ENCODE measurements around the gene RSU1. TPM values are rescaled to one million over a fixed set of nuclear protein-coding genes. Genes with fewer than 3 reads are reported as not detected.
A peak's percentile ranks its signal among the peaks of the same experiment; 100 is the strongest.
"Not testable (repeated sequence)": the region's sequence is repeated elsewhere in the genome, so short reads cannot be mapped to it uniquely, and the experiment has no call there.

RSU1 gene
- polyA plus RNA-seq, 4 donors = 19.2 to 37.0 (median 21.7) TPM

DNA sequence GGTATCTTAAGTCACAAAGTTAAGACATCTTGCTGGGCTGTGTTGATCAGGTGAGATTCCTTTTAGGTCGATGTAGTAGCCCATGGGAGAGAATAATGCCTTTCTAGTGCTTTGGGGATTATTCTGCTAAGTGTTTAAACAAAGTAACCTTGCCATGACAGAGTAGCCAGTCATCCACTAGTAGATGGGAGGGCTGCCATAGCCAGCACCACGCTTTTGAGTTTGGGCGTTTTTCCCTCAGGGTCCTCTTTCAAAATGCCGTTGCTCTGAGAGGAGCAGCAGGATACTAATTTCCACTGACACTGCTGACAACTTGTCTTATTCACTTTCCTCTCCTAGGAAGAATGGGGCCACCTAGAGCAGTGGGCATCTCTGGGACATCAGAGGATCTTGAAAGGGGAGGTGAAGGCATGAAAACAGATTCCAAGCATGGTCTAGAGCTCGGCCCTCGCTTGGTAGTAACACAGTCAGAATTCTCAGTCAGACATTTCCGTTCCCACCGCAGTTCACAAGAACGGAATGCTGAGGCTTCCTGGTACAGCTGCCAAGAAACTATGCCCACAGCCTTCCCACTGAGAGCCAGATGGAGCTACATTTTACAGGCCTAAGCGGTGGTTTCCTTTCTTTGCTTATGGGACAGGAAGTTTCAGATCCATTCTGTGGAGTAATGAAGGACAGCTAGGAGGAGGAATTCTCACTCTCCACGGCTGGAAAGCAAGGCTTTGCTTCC, 15.3 kb upstream of the RSU1 start:
- peak overlapping the region in 1 of 3 donors; percentile 74 for H3K27ac ChIP-seq (ENCODE audit: low read depth in 1 of 3, low read length in 2 of 3)
- no peak overlapping the region for H3K4me3 ChIP-seq (ENCODE audit: low read depth in 1 of 3, low read length in 3 of 3)
- FAIRE-seq (no peak), DNase-seq (peak in 1 of 2 donors; percentile 49)
- H3K9me3 ChIP-seq (ENCODE audit: control insufficient read depth in 2 of 2, insufficient read depth in 1 of 2, low read depth in 1 of 2, low read length in 1 of 2) = no peaks in the 10 kb centered on the region
- H3K36me3 ChIP-seq (ENCODE audit: control insufficient read depth in 3 of 3, insufficient read depth in 2 of 3, low read depth in 1 of 3, low read length in 3 of 3) = peaks cover 0 to 4% (median 0%) of the 10 kb centered on the region in 3 donors
- H3K4me1 ChIP-seq (ENCODE audit: control insufficient read depth in 3 of 3, insufficient read depth in 2 of 3, low read depth in 1 of 3, low read length in 2 of 3) = no peaks in the 10 kb centered on the region
- 25 to 49% (median 41%) methylated on average over 11 of the region's 11 CpGs for WGBS, 3 donors
- no peaks in the 10 kb centered on the region for H3K27me3 ChIP-seq (ENCODE audit: control insufficient read depth in 3 of 3, insufficient read depth in 3 of 3, low read length in 3 of 3)

DNA sequence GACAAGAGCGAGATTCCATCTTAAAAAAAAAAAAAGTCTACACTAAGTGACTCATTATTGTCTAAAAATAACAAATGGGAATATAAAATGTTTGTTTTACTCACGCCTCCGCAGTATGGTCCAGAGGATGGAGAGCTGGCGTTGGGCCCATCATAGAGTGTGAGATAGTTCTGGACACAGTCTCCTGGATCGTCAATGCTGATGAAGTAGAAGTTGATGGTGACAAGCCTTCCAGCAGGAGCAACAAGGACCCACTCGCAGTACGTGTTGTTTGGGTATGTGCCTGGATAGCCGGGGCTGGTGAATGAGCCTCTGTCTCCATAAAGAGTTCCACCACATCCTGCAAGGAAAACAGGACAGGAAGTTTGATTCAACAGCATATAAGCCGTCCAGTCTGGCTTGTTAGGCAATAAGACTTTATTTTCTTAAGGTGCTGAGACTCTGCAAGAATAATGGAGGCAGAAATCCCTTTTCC, 11.5 kb upstream of the RSU1 start:
- Histone ChIP-seq H3K27me3 (ENCODE audit: control insufficient read depth in 3 of 3, insufficient read depth in 3 of 3, low read length in 3 of 3) (no peaks in the 10 kb centered on the region), H3K9me3 (ENCODE audit: control insufficient read depth in 2 of 2, insufficient read depth in 1 of 2, low read depth in 1 of 2, low read length in 1 of 2) (no peaks in the 10 kb centered on the region), H3K4me1 (ENCODE audit: control insufficient read depth in 3 of 3, insufficient read depth in 2 of 3, low read depth in 1 of 3, low read length in 2 of 3) (no peaks in the 10 kb centered on the region), H3K36me3 (ENCODE audit: control insufficient read depth in 3 of 3, insufficient read depth in 2 of 3, low read depth in 1 of 3, low read length in 3 of 3) (peaks cover 0 to 5% (median 0%) of the 10 kb centered on the region in 3 donors), H3K4me3 (ENCODE audit: low read depth in 1 of 3, low read length in 3 of 3) (no peak overlapping the region), H3K27ac (ENCODE audit: low read depth in 1 of 3, low read length in 2 of 3) (peak overlapping the region in 1 of 3 donors; percentile 3)
- FAIRE-seq (no peak), DNase-seq (no peak)
- WGBS, 3 donors = 48 to 78% (median 65%) methylated on average over 9 of the region's 9 CpGs

DNA sequence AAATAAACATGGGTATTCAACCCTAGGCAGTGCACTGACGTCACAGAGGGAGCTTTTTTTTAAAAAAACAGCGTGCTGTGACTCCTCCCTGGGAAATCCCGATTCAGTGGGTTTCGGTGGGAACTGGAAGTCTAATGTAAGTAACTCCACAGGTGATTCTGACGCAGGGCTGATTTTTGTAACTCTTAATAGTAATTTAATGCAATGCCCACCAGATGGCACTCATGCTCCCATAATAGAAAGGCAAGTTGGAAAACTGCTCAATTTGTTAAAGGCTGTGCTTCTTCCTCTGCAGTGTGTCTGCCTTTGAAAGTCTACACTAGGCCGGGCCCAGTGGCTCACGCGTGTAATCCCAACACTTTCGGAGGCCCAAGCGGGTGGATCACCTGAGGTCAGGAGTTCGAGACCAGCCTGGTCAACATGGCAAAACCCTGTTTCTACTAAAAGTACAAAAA, 10.9 kb upstream of the RSU1 start:
- WGBS, 3 donors = 11 to 14% (median 13%) methylated on average over 11 of the region's 11 CpGs
- Histone ChIP-seq H3K4me3 (ENCODE audit: low read depth in 1 of 3, low read length in 3 of 3) (no peak overlapping the region), H3K9me3 (ENCODE audit: control insufficient read depth in 2 of 2, insufficient read depth in 1 of 2, low read depth in 1 of 2, low read length in 1 of 2) (peaks cover 0 to 2% of the 10 kb centered on the region in 2 donors), H3K36me3 (ENCODE audit: control insufficient read depth in 3 of 3, insufficient read depth in 2 of 3, low read depth in 1 of 3, low read length in 3 of 3) (peaks cover 0 to 6% (median 0%) of the 10 kb centered on the region in 3 donors), H3K27me3 (ENCODE audit: control insufficient read depth in 3 of 3, insufficient read depth in 3 of 3, low read length in 3 of 3) (no peaks in the 10 kb centered on the region), H3K27ac (ENCODE audit: low read depth in 1 of 3, low read length in 2 of 3) (no peak overlapping the region), H3K4me1 (ENCODE audit: control insufficient read depth in 3 of 3, insufficient read depth in 2 of 3, low read depth in 1 of 3, low read length in 2 of 3) (no peaks in the 10 kb centered on the region)
- FAIRE-seq = no peak
- peak; percentile 74 to 80 for DNase-seq

DNA sequence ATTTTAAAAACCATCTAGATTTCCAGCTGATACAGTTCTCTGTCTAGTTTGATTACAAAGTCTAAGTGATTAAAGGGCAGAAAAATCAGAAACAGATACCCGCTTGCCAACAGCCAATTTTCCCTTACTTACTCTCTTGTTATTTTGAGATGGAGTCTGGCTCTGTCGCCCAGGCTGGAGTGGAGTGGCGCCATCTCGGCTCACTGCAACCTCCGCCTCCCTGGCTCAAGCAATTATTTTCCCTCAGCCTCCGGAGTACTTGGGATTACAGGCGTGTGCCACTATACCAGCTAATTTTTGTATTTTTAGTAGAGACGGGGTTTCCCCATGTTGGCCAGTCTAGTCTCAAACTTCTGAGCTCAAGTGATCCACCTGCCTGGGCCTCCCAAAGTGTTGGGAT, 10.2 kb upstream of the RSU1 start:
- not testable (repeated sequence) for DNase-seq; H3K27me3 ChIP-seq (ENCODE audit: control insufficient read depth in 3 of 3, insufficient read depth in 3 of 3, low read length in 3 of 3); H3K4me3 ChIP-seq (ENCODE audit: low read depth in 1 of 3, low read length in 3 of 3); H3K9me3 ChIP-seq (ENCODE audit: control insufficient read depth in 2 of 2, insufficient read depth in 1 of 2, low read depth in 1 of 2, low read length in 1 of 2); FAIRE-seq; H3K27ac ChIP-seq (ENCODE audit: low read depth in 1 of 3, low read length in 2 of 3); H3K4me1 ChIP-seq (ENCODE audit: control insufficient read depth in 3 of 3, insufficient read depth in 2 of 3, low read depth in 1 of 3, low read length in 2 of 3)
- 65 to 76% (median 66%) methylated on average over 8 of the region's 8 CpGs for WGBS, 3 donors
- peaks cover 0 to 10% (median 0%) of the 10 kb centered on the region in 3 donors for H3K36me3 ChIP-seq (ENCODE audit: control insufficient read depth in 3 of 3, insufficient read depth in 2 of 3, low read depth in 1 of 3, low read length in 3 of 3)

DNA sequence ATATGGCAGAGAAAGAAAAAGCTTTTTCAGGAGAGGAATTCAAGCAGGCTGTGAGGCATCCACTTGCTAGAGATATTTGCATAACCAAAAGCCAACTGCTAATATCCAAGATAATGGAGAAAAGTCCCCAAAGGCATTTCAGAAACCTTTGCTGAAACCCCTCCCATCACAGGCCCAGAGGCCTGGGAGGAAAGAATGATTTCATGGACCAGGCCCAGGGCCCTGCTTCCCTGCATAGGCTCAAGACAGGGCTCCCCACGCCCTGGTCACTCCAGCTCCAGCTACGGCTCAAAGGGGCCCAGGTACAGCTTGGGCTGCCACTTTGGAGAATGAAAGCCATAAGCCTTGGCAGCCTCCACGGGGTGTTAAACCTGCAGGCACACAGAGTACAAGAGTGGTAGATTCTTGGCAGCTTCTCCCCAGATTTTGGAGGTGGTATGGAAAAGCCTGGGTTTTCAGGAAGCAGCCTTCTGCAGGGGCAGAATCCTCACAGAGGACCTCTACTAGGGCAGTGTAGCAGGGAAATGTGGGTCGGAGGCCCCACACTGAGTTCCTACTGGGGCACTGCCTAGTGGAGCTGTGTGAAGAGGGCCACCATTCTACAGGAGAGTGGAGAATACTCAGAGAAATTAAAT, 5.6 kb upstream of the RSU1 start:
- Histone ChIP-seq H3K27ac (ENCODE audit: low read depth in 1 of 3, low read length in 2 of 3) (no peak overlapping the region), H3K4me3 (ENCODE audit: low read depth in 1 of 3, low read length in 3 of 3) (no peak overlapping the region), H3K27me3 (ENCODE audit: control insufficient read depth in 3 of 3, insufficient read depth in 3 of 3, low read length in 3 of 3) (peaks cover 0 to 7% (median 0%) of the 10 kb centered on the region in 3 donors), H3K36me3 (ENCODE audit: control insufficient read depth in 3 of 3, insufficient read depth in 2 of 3, low read depth in 1 of 3, low read length in 3 of 3) (peaks cover 0 to 10% (median 0%) of the 10 kb centered on the region in 3 donors), H3K9me3 (ENCODE audit: control insufficient read depth in 2 of 2, insufficient read depth in 1 of 2, low read depth in 1 of 2, low read length in 1 of 2) (peaks cover 0 to 16% of the 10 kb centered on the region in 2 donors), H3K4me1 (ENCODE audit: control insufficient read depth in 3 of 3, insufficient read depth in 2 of 3, low read depth in 1 of 3, low read length in 2 of 3) (no peaks in the 10 kb centered on the region)
- 86 to 89% (median 89%) methylated on average over 4 of the region's 4 CpGs for WGBS, 3 donors
- DNase-seq (no peak), FAIRE-seq (no peak)

DNA sequence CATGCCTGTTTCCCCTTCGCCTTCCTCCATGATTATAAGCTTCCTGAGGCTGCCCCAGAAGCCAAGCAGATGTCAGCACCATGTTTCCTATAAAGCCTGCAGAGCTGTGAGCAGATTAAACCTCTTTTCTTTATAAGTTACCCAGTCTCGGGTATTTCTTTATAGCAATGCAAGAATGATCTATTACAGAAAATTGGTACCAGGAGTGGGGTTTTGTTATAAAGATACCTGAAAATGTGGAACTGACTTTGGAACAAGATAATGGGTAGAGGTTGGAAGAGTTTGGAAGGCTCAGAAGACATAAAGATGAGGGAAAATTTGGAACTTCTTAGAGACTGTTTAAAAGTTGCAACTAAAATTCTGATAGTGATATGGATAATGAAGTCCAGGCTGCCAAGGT, 4.8 kb upstream of the RSU1 start:
- FAIRE-seq (no peak), DNase-seq (no peak)
- Histone ChIP-seq H3K9me3 (ENCODE audit: control insufficient read depth in 2 of 2, insufficient read depth in 1 of 2, low read depth in 1 of 2, low read length in 1 of 2) (peaks cover 0 to 16% of the 10 kb centered on the region in 2 donors), H3K27me3 (ENCODE audit: control insufficient read depth in 3 of 3, insufficient read depth in 3 of 3, low read length in 3 of 3) (peaks cover 0 to 7% (median 0%) of the 10 kb centered on the region in 3 donors), H3K4me3 (ENCODE audit: low read depth in 1 of 3, low read length in 3 of 3) (no peak overlapping the region), H3K36me3 (ENCODE audit: control insufficient read depth in 3 of 3, insufficient read depth in 2 of 3, low read depth in 1 of 3, low read length in 3 of 3) (peaks cover 0 to 10% (median 0%) of the 10 kb centered on the region in 3 donors), H3K4me1 (ENCODE audit: control insufficient read depth in 3 of 3, insufficient read depth in 2 of 3, low read depth in 1 of 3, low read length in 2 of 3) (no peaks in the 10 kb centered on the region), H3K27ac (ENCODE audit: low read depth in 1 of 3, low read length in 2 of 3) (no peak overlapping the region)
- 82 to 93% (median 87%) methylated on average over 2 of the region's 2 CpGs for WGBS, 3 donors

DNA sequence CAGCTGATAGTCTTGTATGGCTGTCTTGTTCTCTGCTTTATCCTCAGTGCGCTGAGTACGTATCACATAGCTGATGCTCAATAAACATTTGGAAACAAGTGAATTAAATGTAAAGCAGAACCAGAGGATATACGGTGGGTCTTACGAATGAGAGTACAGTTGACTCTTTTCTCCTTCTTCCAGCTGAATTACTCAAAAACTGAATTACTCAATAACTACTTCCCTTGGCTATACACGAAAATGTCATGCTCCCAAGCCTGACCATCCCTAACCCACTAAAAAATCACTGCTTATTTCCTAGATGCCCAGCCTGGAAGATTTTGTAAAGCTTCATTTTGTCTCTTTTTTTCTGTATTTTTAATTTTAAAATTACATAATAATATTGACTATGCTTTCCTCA, 3.2 kb upstream of the RSU1 start:
- WGBS, 3 donors = 87 to 93% (median 89%) methylated on average over 5 of the region's 5 CpGs
- peaks cover 0 to 10% (median 0%) of the 10 kb centered on the region in 3 donors for H3K36me3 ChIP-seq (ENCODE audit: control insufficient read depth in 3 of 3, insufficient read depth in 2 of 3, low read depth in 1 of 3, low read length in 3 of 3)
- FAIRE-seq = no peak
- H3K4me1 ChIP-seq (ENCODE audit: control insufficient read depth in 3 of 3, insufficient read depth in 2 of 3, low read depth in 1 of 3, low read length in 2 of 3) = peaks cover 0 to 4% (median 3%) of the 10 kb centered on the region in 3 donors
- H3K9me3 ChIP-seq (ENCODE audit: control insufficient read depth in 2 of 2, insufficient read depth in 1 of 2, low read depth in 1 of 2, low read length in 1 of 2) = peaks cover 0 to 16% of the 10 kb centered on the region in 2 donors
- no peak overlapping the region for H3K4me3 ChIP-seq (ENCODE audit: low read depth in 1 of 3, low read length in 3 of 3)
- H3K27me3 ChIP-seq (ENCODE audit: control insufficient read depth in 3 of 3, insufficient read depth in 3 of 3, low read length in 3 of 3) = peaks cover 0 to 7% (median 0%) of the 10 kb centered on the region in 3 donors
- no peak overlapping the region for H3K27ac ChIP-seq (ENCODE audit: low read depth in 1 of 3, low read length in 2 of 3)
- no peak for DNase-seq

DNA sequence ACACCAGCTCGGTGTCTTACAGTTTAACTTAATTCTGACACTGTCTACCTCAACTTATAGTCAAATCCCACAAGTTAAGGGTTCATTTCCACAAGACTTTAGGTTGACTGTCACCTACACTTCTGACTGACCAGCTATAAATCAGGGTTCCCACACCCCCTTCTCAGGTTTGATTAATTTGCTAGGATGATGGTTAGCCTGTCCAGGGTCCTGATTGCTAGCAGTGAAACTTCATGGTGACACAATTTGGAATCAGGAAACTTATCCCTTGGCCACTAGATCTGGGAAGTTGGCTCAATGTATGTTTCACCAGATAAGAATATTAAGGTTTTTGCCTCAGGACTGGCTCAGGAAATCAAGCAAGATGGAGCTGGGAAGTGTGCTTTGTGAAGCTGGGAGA, 2.8 kb upstream of the RSU1 start:
- peaks cover 0 to 4% (median 3%) of the 10 kb centered on the region in 3 donors for H3K4me1 ChIP-seq (ENCODE audit: control insufficient read depth in 3 of 3, insufficient read depth in 2 of 3, low read depth in 1 of 3, low read length in 2 of 3)
- no peak for FAIRE-seq

More for the DNA sequence above, 2.8 kb upstream of the RSU1 start:
- no peak for DNase-seq
- no peak overlapping the region for H3K4me3 ChIP-seq (ENCODE audit: low read depth in 1 of 3, low read length in 3 of 3)
- peaks cover 0 to 7% (median 0%) of the 10 kb centered on the region in 3 donors for H3K27me3 ChIP-seq (ENCODE audit: control insufficient read depth in 3 of 3, insufficient read depth in 3 of 3, low read length in 3 of 3)
- H3K9me3 ChIP-seq (ENCODE audit: control insufficient read depth in 2 of 2, insufficient read depth in 1 of 2, low read depth in 1 of 2, low read length in 1 of 2) = peaks cover 0 to 16% of the 10 kb centered on the region in 2 donors
- H3K27ac ChIP-seq (ENCODE audit: low read depth in 1 of 3, low read length in 2 of 3) = no peak overlapping the region
- peaks cover 0 to 11% (median 0%) of the 10 kb centered on the region in 3 donors for H3K36me3 ChIP-seq (ENCODE audit: control insufficient read depth in 3 of 3, insufficient read depth in 2 of 3, low read depth in 1 of 3, low read length in 3 of 3)
- WGBS, 3 donors = 71 to 92% (median 83%) methylated on average over 1 of the region's 1 CpG
